Ovary (tissue), 9 donors: Measurements from ENCODE around the gene SH2D6. TPM values are rescaled to one million over a fixed set of nuclear protein-coding genes. Genes with fewer than 3 reads are reported as not detected.

Source experiments
- DNase-seq, 5 donors: peaks; one replicate each; pipeline ENCODE4 v3.0.0-alpha.2; 2019 to 2020
- H3K27ac ChIP-seq, 2 donors: fragments of 200-600 bp; one replicate each; pipeline versions ENCODE4 v1.5.1 to v1.8.0; 2019 to 2022
- H3K27me3 ChIP-seq: fragments of 200-600 bp; one replicate; pipeline ENCODE4 v1.8.0; 2022
- H3K36me3 ChIP-seq: fragments of 200-600 bp; sonication (generic); one replicate; pipeline ENCODE4 v1.5.1; 2019
- H3K4me1 ChIP-seq: one replicate; pipeline ENCODE4 v1.8.1; 2013; ENCODE audit warnings: mild to moderate bottlenecking, moderate library complexity; ENCODE audit not compliant: insufficient read depth
- H3K4me3 ChIP-seq: fragments of 200-600 bp; sonication (generic); one replicate; pipeline ENCODE4 v1.5.1; 2017
- H3K9me3 ChIP-seq, 2 donors: fragments of 200-600 bp in 1 of 2; sonication (generic) in 1 of 2; one replicate each; pipeline versions ENCODE4 v1.5.1 to v1.8.1; 2013 to 2019; ENCODE audit warnings: mild to moderate bottlenecking in 1 of 2, moderate library complexity in 1 of 2
- CTCF ChIP-seq, 3 donors: fragments of 450-650 bp in 2 of 3; fragments of 200-600 bp in 1 of 3; IDR thresholded peaks; one replicate each; pipeline versions ENCODE4 v1.5.1 to v1.8.0; 2016 to 2022; ENCODE audit warnings: antibody characterized with exemption in 3 of 3, mild to moderate bottlenecking in 1 of 3
- EP300 ChIP-seq: sonication (generic); formaldehyde crosslinking; IDR thresholded peaks from one replicate; pipeline ENCODE4 v1.6.1; 2017; ENCODE audit warnings: antibody characterized with exemption
- POLR2A ChIP-seq: fragments of 450-650 bp; IDR thresholded peaks from one replicate; pipeline ENCODE4 v1.6.1; 2017; ENCODE audit warnings: antibody characterized with exemption, mild to moderate bottlenecking, moderate library complexity
- WGBS, 3 donors: extraction: QIAGEN DNeasy Blood & Tissue Kit in 1 of 3; methylation state at CpG; one replicate each; pipeline versions ENCODE4 v1.1.5 to v1.1.7; 2013 to 2017; 5-methylcytosine and 5-hydroxymethylcytosine counted together
- intact Hi-C, 4 donors: fragments of 100-400 bp; cut with DNase I; formaldehyde crosslinking; loops; one replicate each; pipeline versions ENCODE4 v1.11.0 to v1.15.1; 2022 to 2023
- polyA plus RNA-seq, 2 donors: library from polyadenylated mRNA; stranded (reverse); fragments of 200-250 nt in 1 of 2; fragments of 350-450 nt in 1 of 2; fragmentation: Illumina TruSeq in 1 of 2; extraction: RNeasy Lipid Tissue Mini Kit (QIAGEN cat#74804) in 1 of 2; gene quantifications; one replicate each; pipeline ENCODE4 v1.2.3, GENCODE V29; 2013 to 2014
- total RNA-seq, 7 donors: library from RNA; depleted of rRNA in 2 of 7; stranded (reverse); fragments of >200 nt in 2 of 7; fragmentation: NEBNext Ultra II Directional in 3 of 7; extraction: Animal tissue kit (Norgen Biotek cat#: 25700) in 3 of 7; gene quantifications; one replicate each; pipeline versions ENCODE4 v1.1.0 to v1.2.4, GENCODE V29; 2016 to 2023
- donor health status: DM: no; HTN: no; CAD: no; lungs with moderate emphysema.
- donor health status: DM: no; HTN: no; CAD: no.
- donor health status: Bipolar disorder and iron deficiency.
- donor health status: DM: yes; HTN: yes; CAD: no.
- donor health status: DM: no; HTN: no; CAD: no.
- donor health status: DM: yes; HTN: yes; CAD: no.

The SH2D6 gene
- total and polyA plus RNA-seq, 9 donors = 0.12 to 1.9 (median 0.41) TPM; not detected in 5

GRCh38 chr2:85429213-85429923 lies 10.9 kb downstream of the SH2D6 start:
- intact Hi-C loops = no loop called here

GRCh38 chr2:85429924-85430289 lies 11.4 kb downstream of the SH2D6 start:
- Histone ChIP-seq H3K36me3 (no peaks in the 10 kb centered on the region), H3K9me3 (no peaks in the 10 kb centered on the region), H3K4me1 (peaks cover 7% of the 10 kb centered on the region), H3K27me3 (no peaks in the 10 kb centered on the region), H3K27ac (no peak overlapping the region), H3K4me3 (no peak overlapping the region)
- DNase-seq = no peak
- intact Hi-C loops = no loop called here
- 94 to 99% (median 96%) methylated on average over 2 of the region's 2 CpGs for WGBS, 3 donors
- TF ChIP-seq POLR2A (no peak), CTCF (IDR thresholded peaks at IDR 0.05) (no peak), EP300 (no peak)

More at GRCh38 chr2:85429213-85429923, 10.9 kb downstream of the SH2D6 start:
- no peak for DNase-seq
- Histone ChIP-seq H3K4me1 (peaks cover 7% of the 10 kb centered on the region), H3K9me3 (no peaks in the 10 kb centered on the region), H3K4me3 (no peak overlapping the region), H3K36me3 (no peaks in the 10 kb centered on the region), H3K27me3 (no peaks in the 10 kb centered on the region), H3K27ac (no peak overlapping the region)
- TF ChIP-seq CTCF (IDR thresholded peaks at IDR 0.05) (no peak), POLR2A (no peak), EP300 (no peak)
- WGBS, 3 donors = 82 to 85% (median 84%) methylated on average over 12 of the region's 12 CpGs

GRCh38 chr2:85430752-85431569 lies 12.4 kb downstream of the SH2D6 start:
- Histone ChIP-seq H3K4me3 (no peak overlapping the region), H3K27me3 (no peaks in the 10 kb centered on the region), H3K27ac (no peak overlapping the region), H3K9me3 (no peaks in the 10 kb centered on the region), H3K4me1 (peaks cover 7% of the 10 kb centered on the region), H3K36me3 (no peaks in the 10 kb centered on the region)
- WGBS, 3 donors = 71 to 83% (median 75%) methylated on average over 16 of the region's 16 CpGs
- intact Hi-C loops = no loop called here
- DNase-seq = peak in 1 of 5 donors; percentile 44
- no peak for TF ChIP-seq POLR2A
- TF ChIP-seq CTCF (IDR thresholded peaks at IDR 0.05) = no peak
- TF ChIP-seq EP300 = no peak

- intact Hi-C loops = no loop called here
- no peaks in the 10 kb centered on the region for H3K9me3 ChIP-seq
- peaks cover 7% of the 10 kb centered on the region for H3K4me1 ChIP-seq
- 83 to 86% (median 84%) methylated on average over 10 of the region's 10 CpGs for WGBS, 3 donors
- H3K4me3 ChIP-seq = no peak overlapping the region
- TF ChIP-seq EP300 = no peak
- TF ChIP-seq POLR2A = no peak
- no peak for TF ChIP-seq CTCF (IDR thresholded peaks at IDR 0.05)
- DNase-seq = no peak
- H3K27me3 ChIP-seq = no peaks in the 10 kb centered on the region
- no peak overlapping the region for H3K27ac ChIP-seq
- no peaks in the 10 kb centered on the region for H3K36me3 ChIP-seq
These were observed 13.2 kb downstream of the SH2D6 start for GRCh38 chr2:85431570-85432205.
